Neuronal stem cell (in vitro differentiated cells): Measurements from ENCODE around the gene NMRAL1.

Experiments used
- DNase-seq: peaks from one replicate; pipeline ENCODE4 v3.0.0-alpha.2; 2013; ENCODE audit warnings: low spot score
- H2AFZ ChIP-seq: one replicate; pipeline ENCODE4 v1.6.1; 2013; ENCODE audit warnings: mild to moderate bottlenecking, low read length, inconsistent platforms
- H2AK5ac ChIP-seq: 2 replicates; pipeline ENCODE4 v1.6.1; 2013; ENCODE audit warnings: low read depth, mild to moderate bottlenecking, inconsistent platforms, low read length, moderate library complexity, mixed read lengths
- H2BK120ac ChIP-seq: 2 replicates; pipeline ENCODE4 v1.6.1; 2013; ENCODE audit warnings: low read depth, mild to moderate bottlenecking, inconsistent platforms, low read length, moderate library complexity, mixed read lengths
- H2BK12ac ChIP-seq: one replicate; pipeline ENCODE4 v1.6.1; 2013; ENCODE audit warnings: low read length, inconsistent platforms
- H2BK15ac ChIP-seq: 2 replicates; pipeline ENCODE4 v1.6.1; 2013; ENCODE audit warnings: mild to moderate bottlenecking, low read length, inconsistent platforms, mixed read lengths
- H2BK5ac ChIP-seq: one replicate; pipeline ENCODE4 v1.6.1; 2013; ENCODE audit warnings: inconsistent platforms, mild to moderate bottlenecking, low read length, moderate library complexity
- H3K14ac ChIP-seq: one replicate; pipeline ENCODE4 v1.6.1; 2013; ENCODE audit warnings: low read length, inconsistent platforms
- H3K18ac ChIP-seq: 2 replicates; pipeline ENCODE4 v1.6.1; 2013; ENCODE audit warnings: low read length, inconsistent platforms
- H3K23ac ChIP-seq: 2 replicates; pipeline ENCODE4 v1.6.1; 2013; ENCODE audit warnings: low read depth, mild to moderate bottlenecking, mixed read lengths, low read length, inconsistent platforms; ENCODE audit not compliant: poor library complexity
- H3K27ac ChIP-seq: replicated peaks from 3 replicates; pipeline ENCODE4 v1.5.1; 2013; ENCODE audit warnings: low read length, inconsistent platforms
- H3K27me3 ChIP-seq, 3 experiments: 2 replicates each; pipeline ENCODE4 v1.6.1; 2013; ENCODE audit warnings: low read length in 3 of 3, mild to moderate bottlenecking in 2 of 3, inconsistent platforms in 1 of 3, low read depth in 1 of 3, mixed read lengths in 1 of 3, moderate library complexity in 1 of 3; ENCODE audit not compliant: control insufficient read depth in 3 of 3, insufficient read depth in 3 of 3
- H3K36me3 ChIP-seq, 2 donors: replicated peaks in 1 of 2; 2 replicates each; pipeline ENCODE4 v1.6.1; 2013; ENCODE audit warnings: low read length in 2 of 2; ENCODE audit not compliant: control insufficient read depth in 2 of 2, insufficient read depth in 2 of 2
- H3K4ac ChIP-seq: 2 replicates; pipeline ENCODE4 v1.6.1; 2013; ENCODE audit warnings: inconsistent platforms, mild to moderate bottlenecking, low read length, moderate library complexity
- H3K4me1 ChIP-seq, 2 donors: 1 replicate in 1 of 2; 2 replicates in 1 of 2; pipeline ENCODE4 v1.6.1; 2013; ENCODE audit warnings: low read length in 2 of 2, low read depth in 1 of 2; ENCODE audit not compliant: control insufficient read depth in 2 of 2, insufficient read depth in 1 of 2
- H3K4me2 ChIP-seq: one replicate; pipeline ENCODE4 v1.6.1; 2013; ENCODE audit warnings: mild to moderate bottlenecking, low read length, inconsistent platforms; ENCODE audit not compliant: insufficient read depth, poor library complexity, severe bottlenecking
- H3K4me3 ChIP-seq, 2 donors: 2 replicates each; pipeline ENCODE4 v1.5.1; 2013; ENCODE audit warnings: low read length in 2 of 2, mild to moderate bottlenecking in 2 of 2, inconsistent platforms in 1 of 2, moderate library complexity in 1 of 2
- H3K79me1 ChIP-seq: one replicate; pipeline ENCODE4 v1.6.1; 2013; ENCODE audit warnings: low read depth, mild to moderate bottlenecking, inconsistent platforms, low read length, moderate library complexity
- H3K9ac ChIP-seq: one replicate; pipeline ENCODE4 v1.6.1; 2013; ENCODE audit warnings: mild to moderate bottlenecking, low read depth, low read length, inconsistent platforms; ENCODE audit not compliant: poor library complexity
- H3K9me3 ChIP-seq, 2 donors: replicated peaks in 1 of 2; 2 replicates each; pipeline versions ENCODE3 to v1.6.1; 2013; ENCODE audit warnings: low read length in 2 of 2, mild to moderate bottlenecking in 2 of 2, inconsistent platforms in 1 of 2, low read depth in 1 of 2, mixed read lengths in 1 of 2, moderate library complexity in 1 of 2; ENCODE audit not compliant: control insufficient read depth in 2 of 2, insufficient read depth in 1 of 2
- H4K8ac ChIP-seq: one replicate; pipeline ENCODE4 v1.6.1; 2013; ENCODE audit warnings: low read depth, mild to moderate bottlenecking, inconsistent platforms, low read length, moderate library complexity
- H4K91ac ChIP-seq: one replicate; pipeline ENCODE4 v1.6.1; 2013; ENCODE audit warnings: low read length, low read depth, mild to moderate bottlenecking, inconsistent platforms; ENCODE audit not compliant: poor library complexity
- WGBS, 2 donors: extraction: QIAGEN DNeasy Blood & Tissue Kit; methylation state at CpG; one replicate each; pipeline ENCODE4 v1.1.7; 2013; ENCODE audit warnings: missing lambda C conversion rate in 2 of 2, mixed read lengths in 1 of 2; ENCODE audit not compliant: insufficient read length in 2 of 2, insufficient replicate concordance in 1 of 2; ENCODE audit errors: extremely low coverage in 2 of 2; 5-methylcytosine and 5-hydroxymethylcytosine counted together

Gene NMRAL1

GRCh38 chr16:4519274-4520058 lies 45.0 kb upstream of the NMRAL1 start:
- Histone ChIP-seq H2BK120ac (no peak overlapping the region), H2BK15ac (no peak overlapping the region), H3K18ac (no peak overlapping the region), H2AK5ac (no peak overlapping the region), H4K91ac (no peak overlapping the region), H2AFZ (no peak overlapping the region), H3K27me3 (no peaks in the 10 kb centered on the region), H3K36me3 (peaks cover 5 to 24% of the 10 kb centered on the region in 2 donors), H3K79me1 (peaks cover 8% of the 10 kb centered on the region), H4K8ac (no peak overlapping the region), H3K9me3 (no peaks in the 10 kb centered on the region), H3K14ac (no peak overlapping the region), H3K4me1 (peaks cover 0 to 15% of the 10 kb centered on the region in 2 donors), H3K4me2 (no peak overlapping the region), H3K27ac (no peak overlapping the region), H3K23ac (no peak overlapping the region), H3K9ac (no peak overlapping the region), H3K4ac (no peak overlapping the region), H3K4me3 (no peak overlapping the region), H2BK5ac (no peak overlapping the region), H2BK12ac (no peak overlapping the region)
- WGBS, 2 donors = no CpG with 5 or more reads among the region's 15 CpGs
- DNase-seq = no peak

- Histone ChIP-seq H3K36me3 (peaks cover 7 to 26% of the 10 kb centered on the region in 2 donors), H3K4me1 (peaks cover 0 to 15% of the 10 kb centered on the region in 2 donors), H2BK15ac (no peak overlapping the region), H3K27me3 (no peaks in the 10 kb centered on the region), H2AFZ (no peak overlapping the region), H2BK5ac (no peak overlapping the region), H4K8ac (no peak overlapping the region), H2BK120ac (no peak overlapping the region), H3K79me1 (peaks cover 8% of the 10 kb centered on the region), H2BK12ac (no peak overlapping the region), H3K4me2 (no peak overlapping the region), H3K4me3 (peak overlapping the region in 1 of 2 donors; percentile 4), H3K27ac (no peak overlapping the region), H3K18ac (no peak overlapping the region), H3K4ac (no peak overlapping the region), H3K14ac (no peak overlapping the region), H3K23ac (no peak overlapping the region), H3K9ac (no peak overlapping the region), H3K9me3 (no peaks in the 10 kb centered on the region), H2AK5ac (no peak overlapping the region), H4K91ac (no peak overlapping the region)
- peak; percentile 50 for DNase-seq
- WGBS, 2 donors = no CpG with 5 or more reads among the region's 12 CpGs
These were observed 43.6 kb upstream of the NMRAL1 start for GRCh38 chr16:4517812-4518680.

DNA sequence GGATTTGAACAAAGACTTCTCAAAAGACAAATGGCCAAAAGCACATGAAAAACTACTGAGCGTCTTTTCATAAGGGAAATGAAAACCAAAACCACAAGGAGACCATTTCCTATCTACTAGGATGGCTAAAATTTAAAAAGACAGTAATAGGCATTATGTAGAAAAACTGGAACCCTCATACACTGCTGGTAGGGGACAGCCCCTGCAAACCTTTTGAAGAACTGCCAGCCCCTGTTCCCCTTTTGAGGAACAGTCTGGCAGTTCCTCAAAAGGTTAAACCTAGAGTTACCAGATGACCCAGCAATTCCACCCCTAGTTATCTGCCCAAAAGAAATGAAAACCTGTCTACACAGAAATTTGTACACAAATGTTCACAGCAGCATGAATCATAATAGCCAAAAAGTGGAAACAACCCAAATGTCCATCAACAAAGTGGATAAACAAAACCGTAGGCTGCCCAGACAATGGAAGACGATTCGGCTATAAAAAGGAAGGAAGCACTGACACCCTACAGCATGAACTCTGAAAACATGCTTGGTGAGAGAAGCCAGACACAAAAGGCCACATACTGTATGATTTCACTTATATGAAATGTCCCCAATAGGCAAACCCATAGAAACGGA lies 41.3 kb upstream of the NMRAL1 start:
- H2BK5ac ChIP-seq = no peak overlapping the region
- DNase-seq = no peak
- H3K36me3 ChIP-seq = peaks cover 19 to 37% of the 10 kb centered on the region in 2 donors
- H3K27ac ChIP-seq = no peak overlapping the region
- no peaks in the 10 kb centered on the region for H3K9me3 ChIP-seq
- peaks cover 0 to 2% of the 10 kb centered on the region in 2 donors for H3K4me1 ChIP-seq
- H3K18ac ChIP-seq = no peak overlapping the region
- H3K27me3 ChIP-seq = no peaks in the 10 kb centered on the region
- H4K91ac ChIP-seq = no peak overlapping the region
- no peak overlapping the region for H2AFZ ChIP-seq
- H3K14ac ChIP-seq = no peak overlapping the region
- H2BK12ac ChIP-seq = no peak overlapping the region
- H3K79me1 ChIP-seq = peaks cover 2% of the 10 kb centered on the region
- H3K4me3 ChIP-seq = no peak overlapping the region
- H4K8ac ChIP-seq = no peak overlapping the region
- no peak overlapping the region for H3K4me2 ChIP-seq
- no CpG with 5 or more reads among the region's 5 CpGs for WGBS, 2 donors
- no peak overlapping the region for H2BK120ac ChIP-seq
- H3K4ac ChIP-seq = no peak overlapping the region
- no peak overlapping the region for H3K23ac ChIP-seq
- H2AK5ac ChIP-seq = no peak overlapping the region
- no peak overlapping the region for H2BK15ac ChIP-seq
- no peak overlapping the region for H3K9ac ChIP-seq

GRCh38 chr16:4514606-4515005 lies 40.2 kb upstream of the NMRAL1 start:
- Histone ChIP-seq H3K4me1 (peaks cover 0 to 2% of the 10 kb centered on the region in 2 donors), H3K23ac (no peak overlapping the region), H3K4me2 (no peak overlapping the region), H2AK5ac (no peak overlapping the region), H3K9me3 (no peaks in the 10 kb centered on the region), H3K4me3 (no peak overlapping the region), H3K9ac (peak overlapping the region; percentile 47), H2BK120ac (no peak overlapping the region), H3K27ac (no peak overlapping the region), H3K14ac (no peak overlapping the region), H4K8ac (no peak overlapping the region), H2AFZ (no peak overlapping the region), H3K36me3 (peaks cover 26 to 48% of the 10 kb centered on the region in 2 donors), H3K4ac (no peak overlapping the region), H3K27me3 (no peaks in the 10 kb centered on the region), H3K79me1 (peaks cover 2% of the 10 kb centered on the region), H4K91ac (no peak overlapping the region), H2BK12ac (no peak overlapping the region), H3K18ac (no peak overlapping the region), H2BK5ac (no peak overlapping the region), H2BK15ac (no peak overlapping the region)
- no CpG with 5 or more reads among the region's 7 CpGs for WGBS, 2 donors
- no peak for DNase-seq
